DND-41 (cell line): ENCODE measurements around the gene MME.

Source experiments
- ATAC-seq: fragments of 200-7000 bp; cut with Tn5 transposase; 3 replicates; pipeline ENCODE4 v1.9.1; 2021; ENCODE audit warnings: low read depth; ENCODE audit not compliant: insufficient read depth
- DNase-seq: peaks from one replicate; pipeline ENCODE4 v3.0.0-alpha.2; 2020
- H2AFZ ChIP-seq: 2 replicates; pipeline ENCODE4 v1.6.0; 2012; ENCODE audit warnings: low read depth, low read length
- H3K27ac ChIP-seq: 2 replicates; pipeline ENCODE4 v1.5.1; 2012; ENCODE audit warnings: low read length, inconsistent platforms
- H3K27me3 ChIP-seq: fragments of 200-600 bp; sonication (generic); 2 replicates; pipeline ENCODE4 v1.6.0; 2012; ENCODE audit warnings: low read length, mild to moderate bottlenecking, inconsistent platforms; ENCODE audit not compliant: insufficient read depth, poor library complexity
- H3K36me3 ChIP-seq: 2 replicates; pipeline ENCODE4 v1.5.1; 2012; ENCODE audit warnings: low read length, inconsistent platforms; ENCODE audit not compliant: insufficient read depth
- H3K4me1 ChIP-seq: 2 replicates; pipeline ENCODE4 v1.5.1; 2012; ENCODE audit warnings: mild to moderate bottlenecking, low read length; ENCODE audit not compliant: insufficient read depth
- H3K4me2 ChIP-seq: 2 replicates; pipeline ENCODE4 v1.6.0; 2012; ENCODE audit warnings: mild to moderate bottlenecking, moderate library complexity, low read length, inconsistent platforms; ENCODE audit not compliant: insufficient read depth
- H3K4me3 ChIP-seq, 2 experiments: fragments of 200-600 bp in 1 of 2; shearing (Covaris generic) in 1 of 2; 2 replicates each; pipeline ENCODE4 v1.5.1; 2012 to 2016; ENCODE audit warnings: inconsistent platforms in 2 of 2, low read length in 2 of 2, mild to moderate bottlenecking in 2 of 2, low read depth in 1 of 2, moderate library complexity in 1 of 2
- H3K79me2 ChIP-seq: 2 replicates; pipeline ENCODE4 v1.6.0; 2012; ENCODE audit warnings: low read length, inconsistent platforms; ENCODE audit not compliant: insufficient read depth
- H3K9ac ChIP-seq: 2 replicates; pipeline ENCODE4 v1.6.0; 2012; ENCODE audit warnings: low read depth, mild to moderate bottlenecking, inconsistent platforms, low read length, moderate library complexity
- H3K9me3 ChIP-seq: 2 replicates; pipeline ENCODE4 v1.5.1; 2012; ENCODE audit warnings: low read length, moderate library complexity, mild to moderate bottlenecking, inconsistent platforms; ENCODE audit not compliant: insufficient read depth, severe bottlenecking
- H4K20me1 ChIP-seq: 2 replicates; pipeline ENCODE4 v1.6.0; 2012; ENCODE audit warnings: low read length; ENCODE audit not compliant: insufficient read depth
- CTCF ChIP-seq: IDR thresholded peaks from 2 replicates; pipeline ENCODE4 v1.5.1; 2012; ENCODE audit warnings: borderline replicate concordance, low read length, moderate library complexity, mild to moderate bottlenecking; ENCODE audit not compliant: poor library complexity, severe bottlenecking; ENCODE audit errors: extremely low read depth
- EZH2 ChIP-seq: IDR thresholded peaks from 3 replicates; pipeline ENCODE4 v1.6.1; 2012; ENCODE audit warnings: borderline replicate concordance, low read depth, mild to moderate bottlenecking, moderate library complexity, low read length, inconsistent platforms; ENCODE audit not compliant: severe bottlenecking

The MME gene

GRCh38 chr3:155233213-155233612, 153.1 kb downstream of the MME start:
- DNase-seq (no peak), ATAC-seq (no peak)
- TF ChIP-seq CTCF (no peak), EZH2 (no peak)
- no peaks in the 10 kb centered on the region for H3K9me3 ChIP-seq
- no peak overlapping the region for H3K9ac ChIP-seq
- H3K27me3 ChIP-seq: no peaks in the 10 kb centered on the region
- H3K4me3 ChIP-seq: no peak overlapping the region
- H3K36me3 ChIP-seq: no peaks in the 10 kb centered on the region
- H3K4me1 ChIP-seq: no peaks in the 10 kb centered on the region
- no peaks in the 10 kb centered on the region for H3K79me2 ChIP-seq
- no peak overlapping the region for H3K27ac ChIP-seq
- H4K20me1 ChIP-seq: no peaks in the 10 kb centered on the region
- no peak overlapping the region for H2AFZ ChIP-seq
- no peak overlapping the region for H3K4me2 ChIP-seq
